HG03571 (cell line): ENCODE data around the gene MS4A15.

ENCODE experiments used
- ATAC-seq: cut with Tn5 transposase; IDR thresholded peaks from one replicate; pipeline ENCODE4 v1.9.1; 2021; ENCODE audit not compliant: unreplicated experiment

The MS4A15 gene

DNA sequence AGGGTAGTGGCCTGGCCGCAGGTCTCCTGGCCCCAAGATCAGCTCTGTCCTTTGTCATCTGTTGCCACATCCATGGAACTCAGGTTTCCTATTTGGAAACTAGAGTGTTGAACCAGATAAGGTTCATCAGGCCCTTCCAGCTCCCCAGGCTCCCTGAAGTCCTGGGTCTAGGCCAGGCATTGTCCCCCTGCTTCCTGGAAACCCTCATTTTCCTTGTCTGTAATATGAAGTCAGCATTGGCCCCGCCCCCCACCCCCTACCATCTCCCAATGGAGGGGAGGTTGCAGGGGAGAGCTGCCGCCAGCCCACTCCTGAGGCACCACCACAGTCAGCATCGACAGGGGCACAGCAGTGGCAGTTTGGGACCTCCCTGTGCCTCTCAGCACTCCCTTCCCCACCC, 19.5 kb downstream of the MS4A15 start:
- no peak for ATAC-seq

DNA sequence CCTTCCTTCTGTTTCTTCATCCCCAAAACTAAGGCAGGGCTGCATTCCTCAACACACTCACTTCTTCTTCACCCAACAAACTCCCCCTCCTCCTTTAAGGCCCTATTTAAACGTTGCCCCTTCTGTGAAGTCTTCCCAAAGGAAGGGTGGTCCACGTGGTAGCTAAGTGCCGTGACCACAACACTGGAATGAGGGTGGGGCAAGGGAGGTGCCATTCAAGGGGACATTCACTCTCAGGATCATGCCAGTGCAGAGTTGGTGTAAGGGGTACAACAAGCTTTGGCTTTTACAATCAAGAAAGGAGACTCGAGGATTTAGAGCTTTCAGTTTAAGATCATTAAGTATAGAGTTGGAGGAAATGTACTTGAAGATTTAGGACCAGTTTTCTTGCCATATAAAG, 20.4 kb downstream of the MS4A15 start:
- ATAC-seq: no peak

DNA sequence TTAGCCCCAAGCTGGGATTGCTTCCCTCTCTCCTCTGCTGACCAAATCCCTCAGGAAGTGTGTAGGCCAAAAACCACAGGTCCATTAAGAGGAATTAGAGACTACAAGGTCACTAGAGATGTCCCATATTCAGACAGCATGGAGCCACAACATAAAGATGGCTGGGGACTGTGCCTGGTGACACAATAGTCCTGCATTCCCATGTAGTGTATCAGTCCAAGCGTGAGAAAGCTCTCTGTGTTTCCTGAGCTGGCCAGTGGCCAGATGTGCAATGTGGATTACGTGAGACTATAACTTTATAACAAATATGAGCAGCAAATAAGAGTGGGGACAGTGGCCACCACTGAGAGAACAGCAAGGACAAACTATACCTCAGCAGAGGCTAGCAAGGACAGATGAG, 20.9 kb downstream of the MS4A15 start:
- ATAC-seq: no peak

DNA sequence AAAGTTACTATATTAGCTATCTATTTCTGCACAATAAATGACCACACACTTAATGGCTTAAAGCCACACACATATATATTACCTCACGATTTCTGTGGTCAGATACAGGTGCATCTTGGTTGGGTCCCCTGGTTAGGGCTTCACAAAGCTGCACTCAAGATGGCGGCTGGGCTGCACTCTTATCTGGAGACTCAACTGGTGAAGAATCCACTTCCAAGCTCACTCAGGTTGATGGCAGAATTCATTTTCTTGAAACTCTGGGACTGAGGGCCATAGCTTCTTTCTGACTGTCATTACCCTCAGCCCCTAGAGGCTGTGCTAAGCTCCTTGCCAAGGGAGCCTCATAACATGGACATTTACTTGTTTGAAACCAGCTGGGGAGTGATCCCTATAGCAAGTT, 23.4 kb downstream of the MS4A15 start:
- ATAC-seq: no peak

DNA sequence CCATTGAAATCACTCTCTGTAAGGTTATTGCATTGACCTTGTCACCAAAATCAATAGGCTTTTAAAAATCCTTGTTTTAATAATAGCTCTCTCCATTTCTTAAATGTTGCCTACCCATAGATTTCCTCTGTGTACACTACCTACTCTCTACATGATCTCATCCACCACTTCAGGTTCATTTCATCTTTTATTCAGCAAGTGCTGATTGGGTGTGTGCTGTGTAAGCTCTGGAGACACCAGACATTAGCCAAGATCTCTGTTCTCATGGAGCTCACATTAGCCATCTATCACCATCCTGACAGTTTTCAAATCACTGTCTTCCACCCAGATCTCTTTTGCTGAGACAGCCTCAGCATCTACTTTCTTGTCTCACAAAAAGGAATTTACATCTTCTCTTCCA, 24.1 kb downstream of the MS4A15 start:
- no peak for ATAC-seq

DNA sequence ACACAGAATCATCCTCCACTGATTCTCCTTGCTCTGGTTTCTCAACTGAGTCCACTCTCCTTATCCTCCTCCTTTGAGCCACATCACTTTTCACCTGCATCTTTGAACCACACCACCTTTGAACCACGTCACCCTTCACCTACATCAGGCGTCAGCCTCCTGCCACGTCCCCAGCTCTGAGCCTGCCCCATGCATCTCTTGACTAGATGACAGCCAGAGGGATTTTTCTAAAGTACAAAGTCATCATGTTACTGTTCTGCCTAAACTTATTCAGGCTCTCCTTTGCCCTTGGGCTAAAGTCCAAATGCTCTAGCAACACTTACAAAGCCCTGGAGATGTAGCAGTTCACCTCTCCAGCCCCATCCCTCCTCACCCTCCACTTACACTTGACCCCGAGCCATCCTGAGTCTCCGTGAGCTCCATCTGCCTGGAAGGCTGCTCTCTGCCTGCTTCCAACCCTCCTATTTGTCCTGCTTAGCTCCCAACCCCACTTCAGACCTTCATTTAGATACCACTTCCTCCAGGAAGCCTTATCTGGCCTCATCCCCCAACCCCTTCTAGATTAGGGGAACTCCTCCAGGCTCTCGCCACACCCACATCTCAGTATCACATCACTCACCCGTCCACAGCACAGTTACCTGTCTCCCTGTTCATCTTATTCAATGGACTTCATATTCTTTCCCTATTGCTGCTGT, 24.8 kb downstream of the MS4A15 start:
- ATAC-seq: no peak

DNA sequence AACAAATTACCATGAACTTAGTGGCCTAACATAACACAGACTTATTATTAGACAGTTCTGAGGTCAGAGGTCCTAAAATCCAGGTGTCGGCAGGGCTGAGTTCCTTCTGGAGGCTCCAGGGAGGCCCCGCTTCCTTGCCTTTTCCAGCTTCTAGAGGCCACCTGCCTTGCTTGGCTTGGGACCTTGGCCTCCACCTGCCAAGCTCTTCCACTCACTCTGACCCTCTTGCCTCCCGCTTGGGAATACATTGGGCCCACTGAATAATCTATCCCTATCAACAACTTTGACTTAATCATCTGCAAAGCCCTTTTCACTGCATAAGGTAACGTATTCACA, 25.3 kb downstream of the MS4A15 start:
- ATAC-seq: no peak

DNA sequence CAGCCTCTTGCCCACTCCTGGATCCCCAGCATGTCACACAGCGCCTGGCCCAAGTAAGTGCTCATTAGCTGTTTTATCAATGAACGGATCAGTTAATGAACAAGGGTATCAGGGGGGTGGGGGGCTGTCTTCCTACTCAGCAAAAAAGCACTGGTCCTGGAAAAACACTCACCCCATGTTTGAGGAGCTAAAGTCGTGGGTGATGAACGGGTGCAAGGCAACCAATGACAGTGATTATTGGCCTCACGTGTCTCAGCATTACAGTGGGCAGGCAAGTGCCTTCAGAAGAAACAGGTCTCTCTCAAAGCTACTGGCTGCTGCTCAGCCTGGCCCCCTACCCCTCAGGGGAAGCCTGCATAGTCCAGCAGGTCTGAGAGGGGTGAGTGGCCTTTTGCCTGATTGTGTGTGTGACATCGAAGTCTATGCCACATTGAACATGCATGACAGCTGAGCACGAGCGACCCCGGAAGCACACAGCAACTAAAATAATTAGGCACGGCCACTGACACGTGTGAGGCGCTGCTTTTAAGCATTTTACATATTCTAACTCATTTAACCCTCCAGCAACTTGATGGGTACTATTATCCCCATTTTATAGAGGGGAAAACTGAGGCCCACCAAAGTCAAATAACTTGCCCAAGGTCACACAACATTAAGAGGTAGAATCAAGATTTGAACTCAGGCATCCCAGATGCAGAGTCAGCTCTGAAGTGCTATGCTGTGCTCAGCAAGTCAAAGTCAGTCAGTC, 25.9 kb downstream of the MS4A15 start:
- no peak for ATAC-seq

DNA sequence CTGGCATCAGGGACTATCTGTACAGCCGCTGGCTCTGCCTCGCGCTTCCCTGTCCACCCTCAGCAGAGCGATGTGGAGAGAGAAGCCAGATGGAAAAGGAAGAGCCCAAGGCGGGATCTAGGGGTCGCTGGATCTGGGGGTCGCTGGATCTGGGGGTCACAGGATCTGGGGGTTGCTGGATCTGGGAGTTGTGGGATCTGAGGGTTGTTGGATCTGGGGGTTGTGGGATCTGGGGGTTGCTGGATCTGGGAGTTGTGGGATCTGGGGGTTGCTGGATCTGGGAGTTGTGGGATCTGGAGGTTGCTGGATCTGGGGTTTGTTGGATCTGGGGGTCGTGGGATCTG, 26.4 kb downstream of the MS4A15 start:
- ATAC-seq: no peak

DNA sequence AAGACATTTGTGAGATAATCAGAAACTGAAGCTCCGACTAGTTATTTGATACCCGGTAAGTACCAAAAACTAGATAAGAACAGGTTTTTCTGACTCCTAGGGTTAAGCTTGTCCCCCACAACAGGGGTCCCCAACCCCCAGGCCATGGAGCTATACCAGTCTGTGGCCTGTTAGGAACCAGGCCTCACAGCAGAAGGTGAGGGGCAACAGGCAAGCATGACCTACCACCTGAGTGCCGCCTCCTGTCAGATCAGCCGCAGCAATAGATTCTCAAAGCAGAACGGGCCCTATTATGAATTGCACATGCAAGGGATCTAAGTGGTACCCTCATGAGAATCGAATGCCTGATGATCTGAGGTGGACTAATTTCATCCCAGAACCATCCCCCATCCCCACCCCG, 27.2 kb downstream of the MS4A15 start:
- no peak for ATAC-seq

DNA sequence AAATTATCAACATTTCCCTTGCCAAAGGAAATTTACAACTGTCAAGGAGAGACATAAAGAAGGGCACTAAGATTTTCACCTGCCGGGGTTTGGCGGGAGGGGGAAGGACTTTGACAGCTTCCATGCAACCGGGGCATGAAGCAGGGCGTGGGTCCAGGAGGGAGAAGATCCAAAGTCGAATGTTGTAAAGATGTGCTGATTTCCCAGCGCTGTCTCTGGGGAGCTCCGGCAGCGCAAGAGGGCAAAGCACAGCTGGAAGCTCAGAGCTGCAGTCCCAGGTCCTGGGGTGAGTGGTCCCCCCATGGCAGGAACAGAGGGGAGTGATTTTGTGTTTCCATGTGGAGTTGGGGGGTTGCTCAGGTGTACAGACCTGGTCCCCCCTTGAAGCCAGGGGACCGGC, 28.5 kb downstream of the MS4A15 start, which contains the start of gene MS4A10:
MS4A10 (plus strand) TSS at position 198 of the 400 bp plus-strand sequence. CDS start 5,003 bp downstream, outside the sequence.
- no peak for ATAC-seq

DNA sequence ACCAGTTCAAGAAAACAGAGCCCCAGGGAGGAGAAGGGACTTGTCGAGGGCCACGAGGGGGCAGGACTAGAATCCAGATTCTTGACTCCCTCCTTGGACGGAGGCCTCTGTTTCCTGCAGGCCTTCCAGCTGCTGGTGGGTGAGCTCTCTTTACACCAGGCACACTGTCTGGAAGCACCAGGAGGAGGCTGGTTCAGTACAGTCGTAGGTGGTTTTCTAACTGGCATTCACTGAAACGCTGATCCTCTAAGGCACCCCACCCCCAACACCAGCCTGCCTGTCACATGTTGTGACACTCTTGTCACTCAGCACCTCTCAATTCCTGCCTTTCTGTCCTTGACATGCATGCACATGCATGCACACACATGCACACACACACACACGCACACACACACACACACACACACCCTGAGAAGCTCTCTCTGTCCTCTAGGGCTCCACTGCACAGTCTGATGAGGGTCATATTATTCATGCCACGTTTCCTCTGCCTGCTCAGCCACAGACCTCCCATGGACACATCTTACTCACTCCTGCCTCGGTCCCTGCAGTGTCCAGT, 29.2 kb downstream of the MS4A15 start:
- ATAC-seq: no peak

DNA sequence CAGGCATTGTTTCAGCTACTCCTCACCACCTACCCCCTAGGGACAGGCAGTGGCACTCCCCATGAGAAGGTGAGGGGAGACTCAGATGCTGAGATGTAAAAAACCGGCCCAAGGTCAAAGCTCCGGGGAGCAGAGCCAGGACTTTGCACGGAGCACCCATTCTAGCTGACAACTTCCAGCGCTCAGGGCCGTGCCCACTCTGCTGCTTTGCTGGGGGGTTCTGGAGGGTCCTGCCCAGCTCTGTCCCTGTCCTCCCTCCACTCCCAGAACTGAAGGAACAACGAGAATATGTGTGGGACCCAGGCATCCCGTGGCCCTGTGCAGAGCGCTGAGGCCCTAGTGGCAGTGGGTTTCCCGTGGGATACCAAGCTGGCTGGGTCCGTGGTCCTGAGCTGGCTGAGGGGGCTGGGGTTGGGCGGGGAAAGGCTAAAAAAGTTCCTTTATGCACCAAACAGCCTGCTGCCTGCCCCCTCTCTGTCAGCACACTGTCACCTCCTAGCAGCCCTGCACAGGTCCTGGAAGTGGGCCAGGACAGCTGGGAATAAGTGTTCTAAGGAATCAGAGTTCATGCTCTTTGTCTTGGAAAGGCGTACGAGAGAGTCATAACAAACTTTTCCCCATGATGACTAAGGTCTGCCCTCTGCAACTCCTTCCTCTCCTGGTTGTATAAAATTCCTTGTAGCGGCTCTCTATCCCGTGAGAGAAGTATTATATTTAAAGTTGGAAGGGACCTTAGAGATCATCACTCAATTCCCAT, 30.3 kb downstream of the MS4A15 start:
- no peak for ATAC-seq

DNA sequence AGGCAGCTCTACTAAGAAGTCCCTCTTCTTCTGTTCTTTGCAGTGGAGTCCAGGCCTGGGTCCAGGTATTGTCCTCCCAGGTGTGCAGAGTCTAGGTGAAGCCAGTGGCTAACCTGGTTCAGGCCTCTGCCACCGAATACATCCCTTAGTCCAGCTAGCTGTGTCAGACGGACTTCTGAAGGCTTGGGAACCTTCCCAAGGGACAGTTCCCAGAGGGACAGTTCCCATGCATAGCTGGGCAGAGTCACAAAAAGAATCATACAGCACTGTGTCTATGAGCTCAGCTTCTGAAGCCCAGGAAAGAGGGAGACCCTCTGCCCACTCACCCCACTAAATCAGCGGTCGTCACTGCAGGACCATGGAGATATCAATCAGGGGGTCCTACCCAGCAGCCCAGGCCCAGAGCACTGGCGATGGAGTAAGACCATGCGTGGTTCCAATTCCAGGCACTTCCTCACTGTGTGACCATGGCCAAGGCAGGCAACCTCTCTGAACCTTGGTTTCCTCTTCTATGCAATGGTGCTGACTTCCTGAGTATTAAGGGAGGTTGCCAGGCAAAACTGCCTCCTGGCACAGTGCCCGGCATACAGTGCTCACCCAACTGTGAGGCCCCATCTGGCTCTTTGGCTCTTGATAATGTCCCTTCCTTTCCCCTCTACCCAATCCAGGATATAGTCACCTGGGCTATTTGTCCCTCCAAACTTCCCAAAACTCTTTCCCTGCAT, 31.9 kb downstream of the MS4A15 start:
- no peak for ATAC-seq

DNA sequence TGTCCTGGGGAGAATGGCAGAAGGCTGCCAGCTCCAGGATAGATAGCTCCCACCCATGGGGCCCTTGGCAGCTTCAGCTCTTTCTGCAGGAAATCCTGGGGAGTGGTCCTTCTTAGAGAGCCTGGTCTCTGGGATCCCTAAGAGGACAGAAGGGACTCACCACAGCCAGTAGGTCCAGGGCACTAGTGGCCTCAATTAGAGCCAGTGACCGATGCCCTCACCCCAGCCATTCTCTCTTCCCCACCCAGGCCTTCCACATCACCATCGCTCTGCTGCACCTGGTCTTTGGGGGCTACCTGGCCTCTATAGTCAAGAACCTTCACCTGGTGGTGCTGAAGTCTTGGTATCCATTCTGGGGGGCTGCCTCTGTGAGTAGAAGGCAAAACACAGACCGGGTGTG, 34.1 kb downstream of the MS4A15 start:
- no peak for ATAC-seq

DNA sequence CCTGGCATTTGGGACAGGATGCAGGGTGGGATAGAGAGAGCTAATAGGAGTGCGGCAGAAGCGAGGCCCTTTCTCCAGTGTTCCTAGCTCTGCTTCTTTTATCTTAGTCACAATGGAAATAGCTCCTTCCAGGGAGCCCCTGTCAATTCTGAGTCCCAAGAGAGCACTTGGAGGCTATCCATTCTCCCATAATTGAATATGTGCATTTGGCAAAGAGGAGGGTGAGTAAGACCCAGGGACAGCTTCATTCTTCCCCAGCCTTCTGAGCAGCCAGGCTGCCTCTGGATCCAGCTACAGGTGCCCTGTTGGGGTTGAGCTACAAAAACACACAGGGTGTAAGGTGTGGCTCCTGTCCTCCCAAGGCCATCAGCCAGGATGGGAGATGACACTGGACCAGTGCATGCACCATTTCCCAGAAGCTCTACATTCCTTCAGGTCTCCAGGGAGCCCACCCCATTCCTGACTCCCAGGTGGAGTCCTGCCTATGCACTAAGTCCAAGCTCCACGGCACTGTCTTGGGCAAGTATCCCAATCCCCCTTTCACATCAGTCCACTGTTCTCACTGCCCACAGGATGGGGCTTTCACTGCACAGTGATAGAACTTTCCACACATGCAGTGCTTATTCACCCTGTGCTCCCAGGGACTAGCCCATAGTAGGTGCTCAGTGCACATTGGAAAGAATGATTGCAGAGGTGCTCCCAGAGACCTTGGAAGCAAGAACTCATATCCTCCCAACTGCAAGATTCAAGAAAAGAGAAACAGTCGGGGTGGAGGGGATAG, 34.7 kb downstream of the MS4A15 start:
- no peak for ATAC-seq

DNA sequence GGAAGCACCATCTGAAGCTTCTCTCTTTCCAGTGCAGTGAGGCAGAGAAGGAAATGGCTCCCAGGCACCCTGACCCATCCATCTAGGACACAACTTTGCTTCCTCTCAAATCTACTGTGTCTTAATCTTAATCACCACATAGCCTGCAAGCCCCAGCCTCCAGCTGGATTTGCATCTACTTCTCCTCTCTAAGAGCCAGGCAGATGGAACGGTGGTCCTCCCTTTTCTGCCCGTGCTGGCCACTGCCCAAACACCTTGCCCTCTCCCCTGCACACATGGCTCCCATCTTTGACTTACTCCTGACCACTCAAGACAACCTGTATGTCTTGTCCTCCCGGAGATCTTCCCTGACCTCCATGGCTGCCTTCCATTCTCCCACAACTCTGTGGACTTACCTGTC, 35.9 kb downstream of the MS4A15 start:
- ATAC-seq: no peak

DNA sequence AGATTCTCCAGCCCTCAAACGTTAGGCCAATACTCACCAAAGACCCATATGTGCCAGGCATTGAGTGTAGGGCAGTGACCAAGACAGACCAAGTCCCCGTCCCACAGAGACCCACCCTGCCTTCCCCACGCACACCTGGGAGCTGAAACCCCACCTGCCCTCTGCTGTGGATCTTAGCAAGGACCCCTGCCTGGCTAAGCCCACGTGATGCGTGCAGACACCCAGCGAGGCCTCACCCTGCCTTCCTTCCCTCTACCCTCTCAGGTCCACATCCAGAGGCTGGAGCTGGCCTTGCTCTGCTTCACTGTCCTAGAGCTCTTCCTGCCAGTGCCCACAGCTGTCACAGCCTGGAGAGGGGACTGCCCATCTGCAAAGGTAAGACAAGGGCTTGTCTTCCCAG, 38.6 kb downstream of the MS4A15 start:
- ATAC-seq: no peak

DNA sequence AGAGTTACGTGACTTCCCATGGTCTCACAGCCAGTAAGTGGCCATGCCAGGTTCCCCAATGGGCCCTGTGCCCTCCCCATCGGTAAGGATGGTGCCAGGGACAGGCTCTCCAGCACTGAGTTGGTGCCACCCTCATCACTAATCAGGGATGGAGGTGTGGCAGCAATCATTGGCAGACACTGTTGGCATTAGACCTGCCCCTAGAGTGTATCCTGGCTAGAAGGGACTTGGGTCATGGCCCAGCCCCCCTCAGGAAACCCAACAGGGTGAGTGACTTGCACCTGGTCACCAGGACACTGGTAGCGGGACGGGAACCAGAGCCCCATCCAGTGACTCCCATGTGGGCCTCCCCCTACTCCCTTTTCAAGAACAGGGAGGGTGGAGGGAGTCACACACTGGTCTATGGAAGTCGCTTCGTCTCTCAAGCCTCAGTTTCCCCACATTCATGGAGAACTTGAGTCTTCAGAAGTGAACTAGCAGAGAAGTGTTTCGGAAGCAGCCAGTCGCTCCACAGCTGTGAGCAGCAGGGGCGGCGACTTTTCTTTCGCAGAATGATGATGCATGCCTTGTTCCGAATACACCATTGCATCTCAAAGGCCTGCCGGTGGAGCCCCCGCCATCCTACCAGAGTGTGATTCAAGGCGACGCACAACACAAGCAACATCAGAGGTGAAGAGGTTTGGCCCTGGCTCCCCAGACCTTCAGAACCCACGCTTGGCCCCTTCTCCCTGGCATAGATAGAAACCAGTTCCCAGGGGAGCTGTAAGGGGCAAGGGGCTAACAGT, 41.4 kb downstream of the MS4A15 start:
- ATAC-seq: no peak

DNA sequence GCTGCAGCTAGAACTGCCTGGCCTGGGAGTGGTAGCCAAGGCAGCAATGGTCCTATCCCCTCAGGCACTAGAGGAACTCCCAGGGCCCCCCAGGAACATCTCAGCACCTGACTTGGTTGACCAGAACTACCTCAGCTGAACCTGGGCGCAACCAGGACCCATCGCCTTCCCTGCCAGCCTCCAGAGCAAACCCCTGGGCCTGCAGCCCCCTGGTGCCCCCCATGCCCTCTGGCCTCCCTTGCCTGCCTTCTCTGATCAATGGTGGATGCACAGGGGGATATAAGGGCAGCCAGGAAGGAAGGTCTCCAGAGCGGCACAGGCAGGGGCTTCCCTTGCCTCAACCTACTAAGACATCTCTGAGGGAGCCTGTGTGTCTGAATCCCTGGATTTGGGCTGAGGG, 42.0 kb downstream of the MS4A15 start:
- ATAC-seq: no peak
